Hair follicle dermal papilla cell (primary cell): ENCODE results near the gene SYTL3. TPM values are rescaled to one million over a fixed set of nuclear protein-coding genes. Genes with fewer than 3 reads are reported as not detected.

ENCODE experiments used
- small RNA-seq: library from RNA; depleted of rRNA; stranded (forward); fragments of <200 nt; gene quantifications from one replicate; pipeline ENCODE3, GENCODE V24; 2012
- total RNA-seq: library from RNA; depleted of rRNA; stranded (reverse); fragments of >200 nt; gene quantifications from 2 replicates; pipeline ENCODE4 v1.2.3, GENCODE V29; 2012

The SYTL3 gene, protein sequence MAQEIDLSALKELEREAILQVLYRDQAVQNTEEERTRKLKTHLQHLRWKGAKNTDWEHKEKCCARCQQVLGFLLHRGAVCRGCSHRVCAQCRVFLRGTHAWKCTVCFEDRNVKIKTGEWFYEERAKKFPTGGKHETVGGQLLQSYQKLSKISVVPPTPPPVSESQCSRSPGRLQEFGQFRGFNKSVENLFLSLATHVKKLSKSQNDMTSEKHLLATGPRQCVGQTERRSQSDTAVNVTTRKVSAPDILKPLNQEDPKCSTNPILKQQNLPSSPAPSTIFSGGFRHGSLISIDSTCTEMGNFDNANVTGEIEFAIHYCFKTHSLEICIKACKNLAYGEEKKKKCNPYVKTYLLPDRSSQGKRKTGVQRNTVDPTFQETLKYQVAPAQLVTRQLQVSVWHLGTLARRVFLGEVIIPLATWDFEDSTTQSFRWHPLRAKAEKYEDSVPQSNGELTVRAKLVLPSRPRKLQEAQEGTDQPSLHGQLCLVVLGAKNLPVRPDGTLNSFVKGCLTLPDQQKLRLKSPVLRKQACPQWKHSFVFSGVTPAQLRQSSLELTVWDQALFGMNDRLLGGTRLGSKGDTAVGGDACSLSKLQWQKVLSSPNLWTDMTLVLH
- 0.97 and 1.3 TPM in 2 replicates for total RNA-seq

DNA sequence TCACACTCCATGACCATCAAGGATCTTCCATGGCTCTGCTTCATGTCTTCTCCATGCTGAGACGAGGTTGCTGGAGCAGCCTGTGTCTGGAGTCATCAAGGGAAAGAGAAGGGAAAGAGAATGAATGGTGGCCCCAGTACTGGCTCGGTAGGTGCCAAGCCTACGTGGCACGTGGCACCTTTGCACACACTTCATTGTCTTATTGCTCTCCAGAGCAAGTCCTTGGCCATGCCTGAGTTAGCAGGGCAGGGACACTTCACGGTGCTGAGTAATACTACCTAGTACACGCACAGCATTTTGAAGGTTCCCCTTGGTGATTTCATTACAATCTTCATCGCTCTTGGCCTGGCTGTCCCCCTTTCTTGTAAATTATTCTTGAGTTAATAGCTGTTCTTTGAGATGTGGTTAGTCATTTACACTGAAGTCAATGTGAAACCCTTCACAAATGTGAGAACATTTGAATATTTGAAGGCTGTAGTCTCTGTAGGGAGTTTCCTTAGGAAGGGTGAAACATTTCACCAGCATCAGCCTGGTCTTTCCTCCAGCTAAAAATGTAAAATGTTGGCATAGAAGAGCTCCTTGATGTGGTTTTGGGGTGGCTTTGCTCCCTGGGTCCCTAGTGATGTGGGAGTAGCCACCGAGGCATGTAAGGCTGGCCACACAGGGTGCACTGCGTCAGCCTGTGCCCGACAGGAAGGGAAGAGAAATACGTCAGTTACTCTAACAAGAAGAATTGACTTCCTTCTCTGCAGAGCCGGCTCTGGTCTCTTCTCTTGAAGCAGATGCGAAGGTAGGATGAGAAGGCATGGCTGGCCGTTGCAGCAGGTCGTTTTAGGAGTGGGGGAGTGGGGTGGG is at the start of gene SYTL3:
TSS of gene SYTL3 (plus strand) at position 766 of the 855 bp plus-strand sequence. CDS start 13,215 bp downstream, outside the sequence.

DNA sequence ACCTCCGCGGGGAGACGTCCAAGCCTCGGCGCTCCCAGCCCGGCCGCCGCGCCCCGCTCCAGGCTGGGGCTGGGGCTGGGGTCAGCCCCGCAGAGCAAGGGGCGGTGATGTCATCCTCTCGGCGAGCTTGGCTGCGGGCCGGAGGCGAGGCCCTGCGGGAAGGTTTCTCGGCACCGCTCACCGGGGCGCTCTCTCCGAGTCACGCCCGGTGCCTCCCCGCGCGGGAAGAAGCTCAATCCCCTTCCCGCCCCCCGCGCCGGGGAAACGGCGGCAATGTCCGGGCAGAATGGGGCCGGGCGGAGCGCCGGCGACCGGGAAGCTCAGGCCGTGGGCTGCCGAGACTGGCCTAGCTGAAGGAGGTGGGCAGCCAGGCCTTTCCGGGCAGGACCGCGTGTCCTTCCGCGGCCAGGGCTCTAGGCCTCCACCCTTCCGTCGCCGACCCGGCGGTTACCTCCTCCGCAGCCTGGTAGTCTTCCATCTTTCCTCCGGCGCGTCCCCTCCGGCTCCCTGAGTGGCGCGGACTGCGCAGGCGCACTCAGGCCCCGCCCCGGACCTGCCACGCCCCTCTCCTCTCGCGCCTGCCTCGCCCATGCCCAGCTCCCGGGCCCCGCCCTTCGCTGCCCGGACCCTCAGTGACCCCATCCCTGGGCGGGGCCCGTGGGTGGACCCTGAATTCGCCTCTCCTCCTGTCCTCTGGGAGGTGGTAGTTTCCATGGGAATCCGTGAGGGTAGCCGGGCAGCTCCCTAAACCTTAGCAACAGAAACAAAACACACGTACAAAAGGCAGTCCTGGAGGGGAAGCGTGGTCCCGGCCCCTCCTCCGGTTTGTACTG is 5.4 kb upstream of the SYTL3 start, which contains the start of gene DYNLT1:
TSS of gene DYNLT1 (minus strand) at position 513 of the 833 bp plus-strand sequence. CDS start at position 478, 35 bp downstream.

Small RNA genes lying within 50 kb of the gene (small RNA-seq; reads per million reads assigned to genes)
- gene MIR3918 (not detected), gene MIR7161 (not detected)

Other genes with a start within 250 kb of the SYTL3 start
- gene TMEM181, start 90.0 kb upstream of the SYTL3 start, total RNA-seq: 35.0 and 43.2 TPM in 2 replicates
- gene DYNLT1, start 5.3 kb upstream of the SYTL3 start, total RNA-seq: 39.8 and 49.5 TPM in 2 replicates
- 36.9 and 38.3 TPM in 2 replicates for gene EZR, start 169.3 kb downstream of the SYTL3 start, total RNA-seq